Lung (tissue), 12 donors: ENCODE results near the gene SEMA5A. TPM values are rescaled to one million over a fixed set of nuclear protein-coding genes. Genes with fewer than 3 reads are reported as not detected.

Experiments used
- ATAC-seq: fragments of 200-7000 bp; cut with Tn5 transposase; one replicate; pipeline ENCODE4 v1.9.1; 2020; ENCODE audit warnings: moderate number of reproducible peaks; ENCODE audit not compliant: insufficient read depth, low FRiP score
- DNase-seq, 3 donors: peaks; one replicate each; pipeline ENCODE4 v3.0.0-alpha.2; 2013 to 2017
- H3K27ac ChIP-seq, 2 donors: one replicate each; pipeline ENCODE4 v1.5.1; 2013; ENCODE audit warnings: mild to moderate bottlenecking in 2 of 2, moderate library complexity in 2 of 2, control low read depth in 1 of 2, inconsistent platforms in 1 of 2, low read depth in 1 of 2, low read length in 1 of 2
- H3K27me3 ChIP-seq, 3 donors: one replicate each; pipeline ENCODE4 v1.5.1; 2013; ENCODE audit warnings: low read length in 2 of 3; ENCODE audit not compliant: control insufficient read depth in 3 of 3, insufficient read depth in 3 of 3
- H3K36me3 ChIP-seq, 4 donors: one replicate each; pipeline ENCODE4 v1.5.1; 2013; ENCODE audit warnings: low read length in 4 of 4, mild to moderate bottlenecking in 1 of 4, moderate library complexity in 1 of 4; ENCODE audit not compliant: control insufficient read depth in 4 of 4, insufficient read depth in 4 of 4
- H3K4me1 ChIP-seq, 5 donors: one replicate each; pipeline ENCODE4 v1.5.1; 2013; ENCODE audit warnings: low read length in 5 of 5, mild to moderate bottlenecking in 2 of 5, moderate library complexity in 1 of 5; ENCODE audit not compliant: control insufficient read depth in 5 of 5, insufficient read depth in 5 of 5
- H3K4me3 ChIP-seq: one replicate; pipeline ENCODE4 v1.5.1; 2013; ENCODE audit warnings: mild to moderate bottlenecking, control low read depth, moderate library complexity
- H3K9ac ChIP-seq, 2 donors: one replicate each; pipeline ENCODE4 v1.5.1; 2013; ENCODE audit warnings: low read length in 2 of 2, control low read depth in 1 of 2; ENCODE audit not compliant: insufficient read depth in 1 of 2
- H3K9me3 ChIP-seq, 4 donors: one replicate each; pipeline ENCODE4 v1.5.1; 2013; ENCODE audit warnings: low read length in 3 of 4, mild to moderate bottlenecking in 1 of 4, moderate library complexity in 1 of 4; ENCODE audit not compliant: control insufficient read depth in 4 of 4, insufficient read depth in 3 of 4
- CTCF ChIP-seq: IDR thresholded peaks from 2 replicates; pipeline ENCODE4 v1.5.1; 2012; ENCODE audit warnings: mild to moderate bottlenecking; ENCODE audit errors: control extremely low read depth, extremely low read depth
- WGBS, 2 donors: extraction: QIAGEN DNeasy Blood & Tissue Kit; methylation state at CpG; one replicate each; pipeline ENCODE4 v1.1.7; 2013; 5-methylcytosine and 5-hydroxymethylcytosine counted together
- polyA plus RNA-seq, 2 donors: library from polyadenylated mRNA; stranded (reverse); fragments of 200-250 nt; gene quantifications; one replicate each; pipeline ENCODE4 v1.2.1, GENCODE V29; 2013
- total RNA-seq, 2 donors: library from RNA; depleted of rRNA in 1 of 2; stranded (reverse); fragments of >200 nt in 1 of 2; gene quantifications; one replicate each; pipeline ENCODE4 v1.2.1, GENCODE V29; 2014 to 2021
- donor health status: control.
- donor health status: control.
- donor health status: Bipolar disorder and iron deficiency.
- donor health status: healthy.
- donor health status: DM: yes; HTN: yes; CAD: no.

Gene SEMA5A
- total and polyA plus RNA-seq, 4 donors, result 3.1 to 44.9 (median 13.7) TPM

GRCh38 chr5:9342161-9342787 lies 203.6 kb downstream of the SEMA5A start:
- no peak for TF ChIP-seq CTCF
- ATAC-seq, result no peak
- no peaks in the 10 kb centered on the region for H3K9me3 ChIP-seq
- DNase-seq, result no peak
- H3K4me3 ChIP-seq, result no peak overlapping the region
- H3K36me3 ChIP-seq, result no peaks in the 10 kb centered on the region
- no peaks in the 10 kb centered on the region for H3K27me3 ChIP-seq
- no peak overlapping the region for H3K9ac ChIP-seq
- WGBS, 2 donors, result 71 to 82% methylated on average over 6 of the region's 6 CpGs
- no peak overlapping the region for H3K27ac ChIP-seq
- peaks cover 0 to 9% (median 0%) of the 10 kb centered on the region in 5 donors for H3K4me1 ChIP-seq

GRCh38 chr5:9340085-9340484 lies 205.8 kb downstream of the SEMA5A start:
- DNase-seq, result no peak
- Histone ChIP-seq H3K4me3 (no peak overlapping the region), H3K27me3 (no peaks in the 10 kb centered on the region), H3K9ac (no peak overlapping the region), H3K27ac (no peak overlapping the region), H3K9me3 (no peaks in the 10 kb centered on the region), H3K4me1 (peaks cover 0 to 12% (median 0%) of the 10 kb centered on the region in 5 donors), H3K36me3 (no peaks in the 10 kb centered on the region)
- no peak for ATAC-seq
- TF ChIP-seq CTCF, result no peak
- 83 to 89% methylated on average over 2 of the region's 2 CpGs for WGBS, 2 donors

- no peak for TF ChIP-seq CTCF
- H3K9ac ChIP-seq, result no peak overlapping the region
- peaks cover 0 to 12% (median 0%) of the 10 kb centered on the region in 5 donors for H3K4me1 ChIP-seq
- H3K9me3 ChIP-seq, result no peaks in the 10 kb centered on the region
- ATAC-seq, result no peak
- H3K27ac ChIP-seq, result no peak overlapping the region
- no peak overlapping the region for H3K4me3 ChIP-seq
- WGBS, 2 donors, result 77 to 80% methylated on average over 3 of the region's 3 CpGs
- no peaks in the 10 kb centered on the region for H3K36me3 ChIP-seq
- H3K27me3 ChIP-seq, result no peaks in the 10 kb centered on the region
- DNase-seq, result no peak
Observed at GRCh38 chr5:9339206-9339818, 206.6 kb downstream of the SEMA5A start.
